Measurements from ENCODE around the gene YWHAB. TPM values are rescaled to one million over a fixed set of nuclear protein-coding genes. Genes with fewer than 3 reads are reported as not detected.

YWHAB gene
- 203 and 205 TPM in 2 replicates for total RNA-seq
- long read RNA-seq, transcript YWHAB-202 (7 exons, 3,109 nt), result minor isoform, 57 of 339 reads
- long read RNA-seq, transcript YWHAB-201 (6 exons, 3,049 nt), result major isoform, 205 of 339 reads
- long read RNA-seq, partial matches to known transcripts, result 46 of 339 reads
- long read RNA-seq, other reads (novel, unspliced or antisense), result 31 of 339 reads

DNA sequence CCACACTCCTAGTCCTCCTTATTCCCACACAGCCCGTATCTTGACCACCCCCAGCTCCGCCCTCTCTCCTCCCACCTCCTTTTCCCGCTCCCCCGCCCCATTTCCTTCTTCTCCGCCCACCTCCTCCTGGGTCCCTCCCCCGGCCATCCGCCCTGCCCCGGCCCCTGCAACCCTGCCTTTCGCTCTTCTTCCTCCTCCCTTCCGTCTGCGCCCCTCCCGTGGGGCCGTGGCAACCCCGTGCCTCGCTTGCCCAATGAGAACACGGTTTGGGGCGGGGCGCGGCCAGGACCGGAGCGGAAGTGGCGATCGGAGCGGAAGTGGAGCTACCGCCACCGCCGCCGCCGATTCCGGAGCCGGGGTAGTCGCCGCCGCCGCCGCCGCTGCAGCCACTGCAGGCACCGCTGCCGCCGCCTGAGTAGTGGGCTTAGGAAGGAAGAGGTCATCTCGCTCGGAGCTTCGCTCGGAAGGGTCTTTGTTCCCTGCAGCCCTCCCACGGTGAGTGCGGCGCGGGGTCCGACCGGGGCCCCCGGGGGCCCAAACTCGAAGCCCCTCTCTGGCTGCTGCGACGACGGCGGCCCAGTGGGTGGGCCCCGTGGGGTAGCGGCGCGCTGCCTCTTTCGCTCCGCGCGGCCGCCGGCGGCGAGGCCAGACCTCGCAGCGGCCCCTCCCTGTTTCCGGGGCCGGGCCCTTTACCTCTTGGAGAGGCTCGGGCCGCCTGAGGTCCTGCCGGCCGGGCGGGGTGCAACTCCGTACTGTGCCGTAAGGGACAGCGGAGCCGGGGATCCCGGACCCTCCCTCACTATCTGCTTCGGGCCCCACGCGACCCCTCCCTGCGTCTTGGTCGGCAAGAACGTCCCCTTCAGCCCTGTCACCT is at the start of gene YWHAB:
YWHAB (plus strand) TSS at position 314 of the 874 bp plus-strand sequence. CDS start 15,829 bp downstream, outside the sequence.
- Mint-ChIP-seq H3K36me3 (ENCODE audit: unreplicated experiment) (no peaks in the 10 kb centered on the region), H3K9me3 (ENCODE audit: unreplicated experiment) (no peaks in the 10 kb centered on the region), H3K4me1 (ENCODE audit: unreplicated experiment) (peaks cover 44% of the 10 kb centered on the region), H3K27me3 (ENCODE audit: unreplicated experiment) (no peaks in the 10 kb centered on the region), H3K4me3 (ENCODE audit: unreplicated experiment) (peak within 1 kb of the TSS; percentile 91), H3K27ac (ENCODE audit: unreplicated experiment) (peak within 1 kb of the TSS; percentile 92)
- TF ChIP-seq, protein P1, sequence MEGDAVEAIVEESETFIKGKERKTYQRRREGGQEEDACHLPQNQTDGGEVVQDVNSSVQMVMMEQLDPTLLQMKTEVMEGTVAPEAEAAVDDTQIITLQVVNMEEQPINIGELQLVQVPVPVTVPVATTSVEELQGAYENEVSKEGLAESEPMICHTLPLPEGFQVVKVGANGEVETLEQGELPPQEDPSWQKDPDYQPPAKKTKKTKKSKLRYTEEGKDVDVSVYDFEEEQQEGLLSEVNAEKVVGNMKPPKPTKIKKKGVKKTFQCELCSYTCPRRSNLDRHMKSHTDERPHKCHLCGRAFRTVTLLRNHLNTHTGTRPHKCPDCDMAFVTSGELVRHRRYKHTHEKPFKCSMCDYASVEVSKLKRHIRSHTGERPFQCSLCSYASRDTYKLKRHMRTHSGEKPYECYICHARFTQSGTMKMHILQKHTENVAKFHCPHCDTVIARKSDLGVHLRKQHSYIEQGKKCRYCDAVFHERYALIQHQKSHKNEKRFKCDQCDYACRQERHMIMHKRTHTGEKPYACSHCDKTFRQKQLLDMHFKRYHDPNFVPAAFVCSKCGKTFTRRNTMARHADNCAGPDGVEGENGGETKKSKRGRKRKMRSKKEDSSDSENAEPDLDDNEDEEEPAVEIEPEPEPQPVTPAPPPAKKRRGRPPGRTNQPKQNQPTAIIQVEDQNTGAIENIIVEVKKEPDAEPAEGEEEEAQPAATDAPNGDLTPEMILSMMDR (IDR thresholded peaks at IDR 0.05), result no peak
- DNase-seq (ENCODE audit: extremely low spot score, unreplicated experiment), result peak; percentile 99

DNA sequence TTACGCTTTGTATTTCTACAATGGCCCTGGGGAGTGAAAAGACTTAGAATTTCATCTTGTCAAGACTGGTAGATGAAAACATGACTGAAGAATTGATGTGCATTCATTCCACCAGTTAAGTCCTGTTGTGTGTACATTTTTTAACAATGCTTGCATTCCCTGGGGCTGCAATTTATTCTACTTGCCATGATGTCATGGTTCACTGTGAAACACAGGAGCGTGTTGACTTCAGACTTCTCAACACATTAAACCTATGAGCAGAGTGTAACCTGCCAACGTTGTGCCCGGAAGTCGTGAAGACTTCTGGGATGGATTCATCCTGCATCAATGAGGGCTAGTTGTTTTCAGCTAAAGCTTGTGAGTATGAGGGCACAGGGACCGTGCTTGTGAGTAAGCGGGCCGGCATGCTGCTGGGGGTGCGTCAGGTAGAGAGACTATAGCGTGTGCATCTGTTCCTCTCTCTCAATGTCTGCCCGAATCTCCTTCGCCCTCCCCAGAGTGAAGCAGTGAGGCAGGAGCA is 48.8 kb upstream of the YWHAB start:
- no peak overlapping the region for H3K4me3 Mint-ChIP-seq (ENCODE audit: unreplicated experiment)
- H3K27me3 Mint-ChIP-seq (ENCODE audit: unreplicated experiment), result peaks cover 40% of the 10 kb centered on the region
- H3K36me3 Mint-ChIP-seq (ENCODE audit: unreplicated experiment), result no peaks in the 10 kb centered on the region
- peak; percentile 11 for DNase-seq (ENCODE audit: extremely low spot score, unreplicated experiment)
- H3K4me1 Mint-ChIP-seq (ENCODE audit: unreplicated experiment), result no peaks in the 10 kb centered on the region
- TF ChIP-seq, protein P1 (IDR thresholded peaks at IDR 0.05), result no peak
- H3K9me3 Mint-ChIP-seq (ENCODE audit: unreplicated experiment), result peaks cover 4% of the 10 kb centered on the region
- no peak overlapping the region for H3K27ac Mint-ChIP-seq (ENCODE audit: unreplicated experiment)

DNA sequence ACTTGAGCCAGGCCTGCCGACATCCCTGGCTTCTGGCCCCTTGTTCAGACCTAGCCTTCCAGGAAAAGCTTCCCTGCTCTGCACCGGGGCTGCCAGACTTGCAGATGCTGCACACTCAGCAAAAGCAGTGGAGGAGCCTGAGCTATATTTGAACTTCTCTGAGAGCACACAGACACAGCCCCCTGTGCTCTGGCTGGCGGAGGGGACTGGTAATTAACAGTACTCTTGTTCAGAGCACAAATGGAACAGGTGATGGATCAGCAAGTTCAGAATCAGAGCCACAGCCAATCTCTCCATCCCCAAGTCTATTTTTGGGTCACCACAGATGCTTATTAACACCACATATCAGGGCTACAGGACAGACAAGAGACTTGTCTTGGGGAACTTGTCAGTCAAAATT is 47.6 kb upstream of the YWHAB start:
- Mint-ChIP-seq H3K27ac (ENCODE audit: unreplicated experiment) (no peak overlapping the region), H3K9me3 (ENCODE audit: unreplicated experiment) (peaks cover 4% of the 10 kb centered on the region), H3K4me1 (ENCODE audit: unreplicated experiment) (no peaks in the 10 kb centered on the region), H3K27me3 (ENCODE audit: unreplicated experiment) (peaks cover 40% of the 10 kb centered on the region), H3K36me3 (ENCODE audit: unreplicated experiment) (no peaks in the 10 kb centered on the region), H3K4me3 (ENCODE audit: unreplicated experiment) (no peak overlapping the region)
- TF ChIP-seq, protein P1 (IDR thresholded peaks at IDR 0.05), result no peak
- DNase-seq (ENCODE audit: extremely low spot score, unreplicated experiment), result peak; percentile 77

DNA sequence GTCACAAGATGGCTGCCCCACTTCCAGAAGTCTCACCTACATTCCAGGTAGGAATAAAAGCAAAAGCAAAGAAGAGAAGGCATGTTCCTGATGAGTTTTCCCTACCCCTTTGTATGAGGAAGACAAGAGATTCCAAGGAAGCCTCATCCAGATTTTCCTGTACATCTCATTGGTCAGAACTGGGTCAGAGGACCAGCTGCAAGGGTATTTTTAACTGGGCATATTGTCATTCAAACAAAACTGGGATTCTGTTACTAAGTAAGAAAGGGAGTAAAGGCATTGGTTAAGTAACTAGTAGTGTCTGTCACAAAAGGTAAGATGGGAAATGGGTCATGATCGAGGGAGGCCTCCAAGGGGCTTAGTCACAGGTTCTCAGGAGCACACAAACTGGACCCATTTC is 47.0 kb upstream of the YWHAB start:
- TF ChIP-seq, protein P1 (IDR thresholded peaks at IDR 0.05), result no peak
- no peak overlapping the region for H3K27ac Mint-ChIP-seq (ENCODE audit: unreplicated experiment)
- H3K36me3 Mint-ChIP-seq (ENCODE audit: unreplicated experiment), result no peaks in the 10 kb centered on the region
- no peaks in the 10 kb centered on the region for H3K4me1 Mint-ChIP-seq (ENCODE audit: unreplicated experiment)
- peaks cover 4% of the 10 kb centered on the region for H3K9me3 Mint-ChIP-seq (ENCODE audit: unreplicated experiment)
- H3K27me3 Mint-ChIP-seq (ENCODE audit: unreplicated experiment), result peaks cover 43% of the 10 kb centered on the region
- DNase-seq (ENCODE audit: extremely low spot score, unreplicated experiment), result no peak
- no peak overlapping the region for H3K4me3 Mint-ChIP-seq (ENCODE audit: unreplicated experiment)

DNA sequence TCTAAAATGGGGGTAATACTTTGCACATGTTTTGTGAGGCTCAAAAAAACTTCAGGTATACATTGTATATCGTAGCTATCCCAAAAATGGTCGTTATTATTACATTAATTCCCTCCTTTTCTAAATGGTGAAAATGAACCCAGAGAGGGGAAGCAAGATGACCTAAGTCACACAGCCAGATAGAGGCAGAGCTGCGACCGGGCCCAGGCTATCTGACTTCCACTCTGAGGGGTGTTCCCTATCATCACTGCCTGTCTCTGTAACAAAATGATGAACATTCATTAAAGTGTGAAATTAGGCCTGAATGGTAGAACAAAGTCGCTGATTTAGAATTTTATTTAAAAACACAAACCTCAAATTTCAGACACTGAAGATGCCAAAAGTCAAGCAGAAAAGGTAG is 46.0 kb upstream of the YWHAB start:
- Mint-ChIP-seq H3K36me3 (ENCODE audit: unreplicated experiment) (no peaks in the 10 kb centered on the region), H3K4me3 (ENCODE audit: unreplicated experiment) (no peak overlapping the region)

More for the DNA sequence above, 46.0 kb upstream of the YWHAB start:
- peaks cover 4% of the 10 kb centered on the region for H3K9me3 Mint-ChIP-seq (ENCODE audit: unreplicated experiment)
- no peaks in the 10 kb centered on the region for H3K4me1 Mint-ChIP-seq (ENCODE audit: unreplicated experiment)
- H3K27ac Mint-ChIP-seq (ENCODE audit: unreplicated experiment), result no peak overlapping the region
- TF ChIP-seq, protein P1 (IDR thresholded peaks at IDR 0.05), result no peak
- H3K27me3 Mint-ChIP-seq (ENCODE audit: unreplicated experiment), result peaks cover 38% of the 10 kb centered on the region
- peak; percentile 34 for DNase-seq (ENCODE audit: extremely low spot score, unreplicated experiment)
